Gastrocnemius medialis (tissue), 4 donors: ENCODE results near the gene SLC39A5. TPM values are rescaled to one million over a fixed set of nuclear protein-coding genes. Genes with fewer than 3 reads are reported as not detected.

Experiments used
- ATAC-seq, 2 donors: fragments of 150-250 bp; one replicate each; pipeline ENCODE4 v1.9.1; 2016
- DNase-seq, 2 donors: peaks; one replicate each; pipeline ENCODE4 v3.0.0-alpha.2; 2019
- H3K27ac ChIP-seq, 4 donors: fragments of 200-600 bp; sonication (generic); 1 replicate in 1 of 4; 2 replicates in 3 of 4; pipeline ENCODE4 v1.5.1; 2016 to 2018; ENCODE audit warnings: mild to moderate bottlenecking in 2 of 4, moderate library complexity in 1 of 4
- H3K27me3 ChIP-seq, 3 donors: fragments of 200-600 bp; sonication (generic) in 2 of 3; 1 replicate in 1 of 3; 2 replicates in 2 of 3; pipeline versions ENCODE4 v1.5.1 to v1.6.0; 2016 to 2019; ENCODE audit warnings: mild to moderate bottlenecking in 1 of 3, moderate library complexity in 1 of 3
- H3K36me3 ChIP-seq, 2 donors: fragments of 200-600 bp; sonication (generic) in 1 of 2; one replicate each; pipeline ENCODE4 v1.5.1; 2017 to 2018
- H3K4me1 ChIP-seq, 2 donors: fragments of 200-600 bp; sonication (generic) in 1 of 2; one replicate each; pipeline ENCODE4 v1.5.1; 2016 to 2017; ENCODE audit warnings: mild to moderate bottlenecking in 2 of 2
- H3K4me3 ChIP-seq, 4 donors: fragments of 200-600 bp; sonication (generic) in 3 of 4; 1 replicate in 1 of 4; 2 replicates in 3 of 4; pipeline ENCODE4 v1.5.1; 2016 to 2019; ENCODE audit warnings: mild to moderate bottlenecking in 2 of 4
- H3K9me3 ChIP-seq, 3 donors: fragments of 200-600 bp; sonication (generic) in 2 of 3; 1 replicate in 1 of 3; 2 replicates in 2 of 3; pipeline ENCODE4 v1.5.1; 2016 to 2019
- CTCF ChIP-seq, 5 experiments: fragments of 450-650 bp in 3 of 5; fragments of 200-600 bp in 2 of 5; sonication (generic) in 2 of 5; IDR thresholded peaks in 4 of 5; conservative IDR thresholded peaks in 1 of 5; 1 replicate in 4 of 5; 2 replicates in 1 of 5; pipeline ENCODE4 v1.5.1; 2016 to 2019; ENCODE audit warnings: antibody characterized with exemption in 5 of 5, mild to moderate bottlenecking in 3 of 5, moderate library complexity in 3 of 5
- POLR2A ChIP-seq, 2 donors: fragments of 450-650 bp; IDR thresholded peaks; one replicate each; pipeline ENCODE4 v1.6.1; 2017; ENCODE audit warnings: antibody characterized with exemption in 2 of 2, mild to moderate bottlenecking in 2 of 2, moderate library complexity in 2 of 2
- in situ Hi-C, 4 donors: fragments of 200-750 bp; cut with MboI; loops; one replicate each; pipeline versions ENCODE4 v1.15.0 to v1.8.0; 2017; ENCODE audit warnings: low sequenced_read_pairs in 4 of 4
- intact Hi-C: fragments of 100-400 bp; cut with DNase I; formaldehyde crosslinking; loops from one replicate; pipeline ENCODE4 v1.15.1; 2023; ENCODE audit warnings: low total_unique reads
- total RNA-seq, 4 donors: library from RNA; depleted of rRNA; stranded (reverse); fragments of >200 nt; gene quantifications; one replicate each; pipeline versions ENCODE4 v1.1.0 to v1.2.3, GENCODE V29; 2016

The SLC39A5 gene
- total RNA-seq, 4 donors from 2014 or later = 0.83 TPM; not detected in 3

DNA sequence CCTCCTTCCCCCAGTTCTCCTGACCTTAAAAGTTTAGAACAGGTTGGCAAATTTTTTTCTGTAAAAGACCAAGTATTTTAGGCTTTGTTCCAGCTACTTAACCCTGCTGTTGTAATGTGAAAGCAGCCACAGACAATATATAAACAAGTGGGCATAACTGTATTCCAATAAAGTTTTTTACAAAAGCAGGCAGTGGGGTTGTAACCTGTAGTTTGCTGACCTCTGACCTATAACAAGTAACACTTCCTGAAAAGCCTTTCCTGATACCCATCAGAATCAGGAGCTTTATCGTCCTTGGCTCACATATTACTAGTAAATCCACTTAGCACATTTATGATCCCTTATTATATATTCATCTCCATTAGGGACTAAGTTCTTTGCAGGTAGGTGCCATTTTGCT is 27.5 kb upstream of the SLC39A5 start:
- no peak for DNase-seq
- ATAC-seq = no peak
- Histone ChIP-seq H3K9me3 (no peaks in the 10 kb centered on the region), H3K27me3 (no peaks in the 10 kb centered on the region), H3K4me3 (no peak overlapping the region), H3K36me3 (peaks cover 0 to 27% of the 10 kb centered on the region in 2 donors), H3K4me1 (peaks cover 0 to 6% of the 10 kb centered on the region in 2 donors), H3K27ac (no peak overlapping the region)
- in situ Hi-C loops (no loop called here), intact Hi-C loops (no loop called here)
- TF ChIP-seq CTCF (IDR thresholded peaks at IDR 0.05 in 4 of 5, conservative IDR thresholded peaks at IDR 0.05 in 1 of 5) (no peak), POLR2A (IDR thresholded peaks at IDR 0.05) (no peak)

GRCh38 chr12:56202838-56203237 is 27.0 kb upstream of the SLC39A5 start:
- ATAC-seq (no peak), DNase-seq (no peak)
- in situ Hi-C loops (no loop called here), intact Hi-C loops (no loop called here)
- H3K4me3 ChIP-seq = no peak overlapping the region
- peaks cover 0 to 32% of the 10 kb centered on the region in 2 donors for H3K36me3 ChIP-seq
- H3K27ac ChIP-seq = no peak overlapping the region
- no peaks in the 10 kb centered on the region for H3K27me3 ChIP-seq
- H3K4me1 ChIP-seq = peaks cover 0 to 6% of the 10 kb centered on the region in 2 donors
- no peak for TF ChIP-seq CTCF (IDR thresholded peaks at IDR 0.05 in 4 of 5, conservative IDR thresholded peaks at IDR 0.05 in 1 of 5)
- H3K9me3 ChIP-seq = no peaks in the 10 kb centered on the region

DNA sequence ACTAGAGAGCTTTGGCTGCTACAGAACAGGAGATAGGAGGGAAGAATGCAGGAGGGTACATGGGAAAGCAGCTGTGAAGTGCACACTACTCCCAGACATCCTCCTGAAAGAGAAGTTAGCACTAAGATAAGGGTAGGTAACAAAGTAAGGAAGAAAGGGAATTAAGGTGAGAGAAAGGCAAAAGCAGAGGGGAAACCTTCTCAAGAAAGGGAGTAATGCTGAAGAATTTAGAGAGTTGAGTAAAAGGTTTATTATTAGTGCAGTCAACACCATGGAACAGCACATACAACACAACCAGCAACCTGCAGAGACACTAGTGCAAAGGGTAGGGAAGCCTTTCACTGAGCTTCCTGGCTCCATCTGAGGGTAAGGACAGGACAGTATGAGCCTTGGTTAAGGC is 25.6 kb upstream of the SLC39A5 start:
- H3K27me3 ChIP-seq = no peaks in the 10 kb centered on the region
- no peak overlapping the region for H3K27ac ChIP-seq
- DNase-seq = no peak
- ATAC-seq = no peak
- intact Hi-C loops = no loop called here
- H3K4me3 ChIP-seq = no peak overlapping the region
- peaks cover 0 to 6% of the 10 kb centered on the region in 2 donors for H3K4me1 ChIP-seq
- H3K9me3 ChIP-seq = no peaks in the 10 kb centered on the region
- H3K36me3 ChIP-seq = peaks cover 0 to 46% of the 10 kb centered on the region in 2 donors
- in situ Hi-C loops = no loop called here
- TF ChIP-seq CTCF (IDR thresholded peaks at IDR 0.05 in 4 of 5, conservative IDR thresholded peaks at IDR 0.05 in 1 of 5) (no peak), POLR2A (IDR thresholded peaks at IDR 0.05) (no peak)

- H3K36me3 ChIP-seq = peaks cover 0 to 52% of the 10 kb centered on the region in 2 donors
- no peak for DNase-seq
- peaks cover 0 to 13% of the 10 kb centered on the region in 2 donors for H3K4me1 ChIP-seq
- H3K9me3 ChIP-seq = no peaks in the 10 kb centered on the region
- no peak overlapping the region for H3K4me3 ChIP-seq
- intact Hi-C loops = no loop called here
- H3K27me3 ChIP-seq = no peaks in the 10 kb centered on the region
- no peak for ATAC-seq
- TF ChIP-seq CTCF (IDR thresholded peaks at IDR 0.05 in 4 of 5, conservative IDR thresholded peaks at IDR 0.05 in 1 of 5) (no peak), POLR2A (IDR thresholded peaks at IDR 0.05) (no peak)
- no peak overlapping the region for H3K27ac ChIP-seq
- in situ Hi-C loops = no loop called here
Observed at GRCh38 chr12:56205445-56205844, 24.4 kb upstream of the SLC39A5 start.
